Measurements from ENCODE around the gene KLF13. TPM values are rescaled to one million over a fixed set of nuclear protein-coding genes. Genes with fewer than 3 reads are reported as not detected.

The KLF13 gene
- total RNA-seq, 2 experiments from 2014 or later = 235 to 264 TPM

DNA sequence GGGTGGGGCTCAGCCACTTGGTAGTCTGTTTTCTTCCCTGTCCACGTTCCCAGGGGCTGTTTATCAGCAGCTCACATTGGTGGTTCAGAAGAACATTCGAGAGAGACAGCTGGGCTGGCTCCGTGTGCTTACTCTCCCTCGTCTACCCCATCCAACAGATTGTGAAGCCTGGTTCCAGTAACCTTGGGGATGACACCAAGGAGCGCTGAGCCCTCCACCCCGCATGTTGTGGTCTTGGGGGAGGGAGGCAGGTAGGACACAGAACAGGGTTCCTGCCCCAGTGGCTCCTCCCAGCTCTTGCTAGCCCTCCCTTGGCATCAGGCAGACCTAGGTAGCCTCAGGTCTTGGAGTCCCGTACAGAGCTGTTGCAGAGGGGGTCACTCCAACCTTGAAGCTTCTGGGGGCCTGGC is 33.1 kb downstream of the KLF13 start:
- Mint-ChIP-seq H3K4me1 (peaks cover 99% of the 10 kb centered on the region), H3K36me3 (ENCODE audit: low read depth) (peaks cover 59% of the 10 kb centered on the region), H3K27me3 (no peaks in the 10 kb centered on the region), H3K4me3 (peak overlapping the region; percentile 51), H3K9me3 (no peaks in the 10 kb centered on the region), H3K27ac (peak overlapping the region; percentile 90)
- ChIA-PET POLR2A (interaction anchor here (0.6 kb wide), 1 partner anchor 19 kb away, joined by 3 read pairs; no protein-coding TSS in a partner anchor), CTCF (interaction anchor here (0.6 to 5.3 kb wide), 4 partner anchors 12 to 97 kb away, joined by 3 to 39 read pairs (median 6); no protein-coding TSS in a partner anchor)
- DNase-seq = no peak

DNA sequence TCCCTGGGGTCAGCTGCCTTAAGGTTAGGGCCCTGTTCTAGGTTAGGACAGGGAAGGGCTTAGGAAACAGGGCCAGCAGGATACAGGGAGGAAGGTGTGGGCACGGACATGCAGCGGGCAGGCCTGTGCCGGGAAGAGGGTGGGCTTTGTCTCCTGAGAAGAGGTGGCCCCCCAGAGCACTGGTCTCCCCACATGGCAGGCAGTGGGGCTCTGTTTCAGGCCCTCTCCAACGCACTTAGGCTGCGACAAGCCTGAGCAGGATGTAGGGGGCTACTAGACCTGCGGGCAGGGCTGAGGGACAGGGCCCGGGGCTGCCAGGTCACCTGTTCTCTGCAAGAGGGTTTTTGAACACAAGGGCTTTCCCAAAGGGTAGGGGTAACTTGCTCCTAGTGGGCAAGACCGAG is 33.5 kb downstream of the KLF13 start:
- peaks cover 54% of the 10 kb centered on the region for H3K36me3 Mint-ChIP-seq (ENCODE audit: low read depth)
- POLR2A ChIA-PET = no interaction called here

DNA sequence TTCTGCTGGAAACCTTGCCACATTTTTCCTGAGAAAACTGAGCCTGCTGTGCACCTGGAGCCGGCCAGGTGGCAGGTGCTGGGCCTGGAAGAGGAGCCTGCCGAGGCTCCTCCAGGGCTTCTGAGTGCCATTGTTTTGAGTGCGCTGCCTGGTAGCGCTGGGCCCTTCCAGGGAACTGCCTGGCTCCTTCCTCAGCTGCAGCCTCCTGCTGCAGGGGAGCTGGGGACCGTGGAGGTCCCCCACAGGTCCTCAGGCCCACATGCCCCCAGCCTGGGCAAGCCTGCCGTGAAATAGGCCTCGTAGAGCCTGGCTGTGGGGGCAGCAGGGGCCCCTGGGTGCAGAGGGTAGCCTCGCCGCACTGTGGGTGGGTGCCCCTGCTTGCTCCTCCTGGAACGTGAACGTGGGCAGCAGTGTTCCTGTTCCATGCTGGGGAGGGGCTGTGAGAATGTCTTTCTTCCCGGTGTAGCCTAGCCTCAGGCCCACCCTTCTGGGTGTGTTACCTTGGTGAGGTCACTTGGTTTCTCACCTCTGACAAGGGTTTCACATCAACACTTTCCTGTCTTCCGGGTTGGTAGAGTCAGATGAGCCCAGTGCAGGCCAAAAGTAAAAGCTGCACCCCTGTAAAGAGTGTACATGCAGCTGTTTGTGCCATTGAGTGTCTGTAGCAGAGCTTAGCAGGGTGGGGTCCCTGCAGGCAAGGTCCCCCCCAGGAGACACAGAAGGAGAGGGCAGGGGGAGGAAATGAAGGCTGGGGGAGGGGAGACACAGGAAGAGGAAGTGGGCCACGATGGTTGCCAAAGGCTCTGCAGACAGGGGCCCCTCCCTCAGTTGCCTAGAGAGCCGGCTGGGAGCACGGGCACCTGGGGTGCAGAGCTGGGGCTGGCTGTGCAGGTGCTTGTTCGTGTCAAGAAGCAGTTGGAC is 34.5 kb downstream of the KLF13 start:
- ChIA-PET CTCF (interaction anchor here (1.0 to 5.3 kb wide), 5 partner anchors 13 to 160 kb away, joined by 3 to 39 read pairs (median 4); no protein-coding TSS in a partner anchor), POLR2A (no interaction called here)
- peak; percentile 95 for DNase-seq
- H3K36me3 Mint-ChIP-seq (ENCODE audit: low read depth) = peaks cover 50% of the 10 kb centered on the region
- H3K9me3 Mint-ChIP-seq = no peaks in the 10 kb centered on the region
- H3K27ac Mint-ChIP-seq = peak overlapping the region; percentile 90
- peaks cover 99% of the 10 kb centered on the region for H3K4me1 Mint-ChIP-seq
- H3K27me3 Mint-ChIP-seq = no peaks in the 10 kb centered on the region
- peak overlapping the region; percentile 51 for H3K4me3 Mint-ChIP-seq

More for the DNA sequence above, 33.5 kb downstream of the KLF13 start:
- CTCF ChIA-PET = interaction anchor here (0.6 to 5.3 kb wide), 5 partner anchors 12 to 160 kb away, joined by 3 to 39 read pairs (median 4); no protein-coding TSS in a partner anchor
- H3K4me1 Mint-ChIP-seq = peaks cover 99% of the 10 kb centered on the region
- H3K4me3 Mint-ChIP-seq = peak overlapping the region; percentile 51
- H3K27me3 Mint-ChIP-seq = no peaks in the 10 kb centered on the region
- peak overlapping the region; percentile 90 for H3K27ac Mint-ChIP-seq
- no peak for DNase-seq
- H3K9me3 Mint-ChIP-seq = no peaks in the 10 kb centered on the region

DNA sequence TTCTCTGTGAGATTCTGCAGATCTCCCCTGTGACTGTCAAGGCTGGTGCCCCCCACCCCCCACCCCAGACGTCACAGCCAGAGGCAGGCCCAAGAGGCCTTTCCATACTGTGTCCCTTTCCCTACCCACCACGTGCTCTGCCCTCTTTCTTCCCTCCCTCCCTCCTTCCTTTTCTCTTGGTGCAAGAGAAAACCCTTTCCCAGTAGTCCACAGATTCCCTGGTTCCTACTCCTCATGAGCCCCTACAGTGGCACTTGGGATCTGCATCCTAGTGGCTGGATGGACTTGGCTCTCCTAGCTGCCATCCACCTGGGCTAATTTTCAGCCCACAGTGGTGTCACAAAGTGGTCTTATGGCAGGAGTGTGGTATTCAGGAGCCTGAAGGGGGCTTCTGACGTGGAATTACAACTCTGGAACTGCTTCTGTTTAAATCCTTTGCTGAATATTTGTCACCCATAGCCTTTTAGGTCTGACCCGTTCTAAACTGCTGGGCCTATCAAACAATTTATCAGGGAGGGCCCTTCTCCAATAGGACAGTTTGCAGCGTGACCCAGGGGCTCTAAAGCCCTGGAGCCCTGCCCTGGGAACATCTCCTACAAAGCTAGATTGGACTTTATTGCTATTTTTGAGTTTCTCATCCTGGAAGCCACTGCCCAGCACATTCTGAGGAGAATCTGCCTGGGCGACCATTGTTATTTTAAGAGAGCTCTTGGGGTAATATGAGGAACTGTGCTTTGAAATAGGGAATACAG is 35.3 kb downstream of the KLF13 start:
- Mint-ChIP-seq H3K9me3 (no peaks in the 10 kb centered on the region), H3K36me3 (ENCODE audit: low read depth) (peaks cover 43% of the 10 kb centered on the region), H3K27me3 (no peaks in the 10 kb centered on the region), H3K27ac (peak overlapping the region; percentile 90), H3K4me3 (peak overlapping the region; percentile 51), H3K4me1 (peaks cover 99% of the 10 kb centered on the region)
- no peak for DNase-seq
- POLR2A ChIA-PET = interaction anchor here (0.7 kb wide), 1 partner anchor 15 kb away, joined by 3 read pairs; no protein-coding TSS in a partner anchor
- CTCF ChIA-PET = interaction anchor here (1.0 to 5.3 kb wide), 5 partner anchors 12 to 126 kb away, joined by 3 to 39 read pairs (median 4); no protein-coding TSS in a partner anchor

DNA sequence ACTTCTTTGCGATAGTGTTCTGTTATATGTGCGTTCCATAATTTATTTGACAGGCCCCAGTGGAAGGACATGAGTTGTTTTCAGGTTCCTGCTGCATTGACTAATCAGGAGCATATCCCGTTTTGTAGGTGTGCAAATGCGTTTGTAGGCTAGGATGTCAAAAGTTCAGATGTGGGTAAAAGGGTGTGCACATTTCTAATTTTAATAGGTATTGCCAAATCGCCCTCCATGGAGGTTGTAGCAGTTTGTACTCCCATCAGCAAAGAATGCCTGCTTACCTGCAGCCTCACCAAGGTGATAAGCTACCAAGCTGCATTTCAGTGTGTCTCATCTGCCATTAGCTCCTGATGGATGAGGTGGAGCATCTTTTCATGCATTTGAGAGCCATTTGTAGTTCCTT is 36.3 kb downstream of the KLF13 start:
- DNase-seq = no peak
- no peaks in the 10 kb centered on the region for H3K9me3 Mint-ChIP-seq
- peak overlapping the region; percentile 51 for H3K4me3 Mint-ChIP-seq
- peak overlapping the region; percentile 90 for H3K27ac Mint-ChIP-seq
- ChIA-PET POLR2A (interaction anchor here (0.7 to 1.0 kb wide), 2 partner anchors 15 to 29 kb away, joined by 3 to 5 read pairs; no protein-coding TSS in a partner anchor), CTCF (interaction anchor here (1.4 to 2.3 kb wide), 3 partner anchors 13 to 126 kb away, joined by 3 to 8 read pairs (median 4); no protein-coding TSS in a partner anchor)
- H3K27me3 Mint-ChIP-seq = no peaks in the 10 kb centered on the region
- H3K36me3 Mint-ChIP-seq (ENCODE audit: low read depth) = peaks cover 48% of the 10 kb centered on the region
- peaks cover 99% of the 10 kb centered on the region for H3K4me1 Mint-ChIP-seq

DNA sequence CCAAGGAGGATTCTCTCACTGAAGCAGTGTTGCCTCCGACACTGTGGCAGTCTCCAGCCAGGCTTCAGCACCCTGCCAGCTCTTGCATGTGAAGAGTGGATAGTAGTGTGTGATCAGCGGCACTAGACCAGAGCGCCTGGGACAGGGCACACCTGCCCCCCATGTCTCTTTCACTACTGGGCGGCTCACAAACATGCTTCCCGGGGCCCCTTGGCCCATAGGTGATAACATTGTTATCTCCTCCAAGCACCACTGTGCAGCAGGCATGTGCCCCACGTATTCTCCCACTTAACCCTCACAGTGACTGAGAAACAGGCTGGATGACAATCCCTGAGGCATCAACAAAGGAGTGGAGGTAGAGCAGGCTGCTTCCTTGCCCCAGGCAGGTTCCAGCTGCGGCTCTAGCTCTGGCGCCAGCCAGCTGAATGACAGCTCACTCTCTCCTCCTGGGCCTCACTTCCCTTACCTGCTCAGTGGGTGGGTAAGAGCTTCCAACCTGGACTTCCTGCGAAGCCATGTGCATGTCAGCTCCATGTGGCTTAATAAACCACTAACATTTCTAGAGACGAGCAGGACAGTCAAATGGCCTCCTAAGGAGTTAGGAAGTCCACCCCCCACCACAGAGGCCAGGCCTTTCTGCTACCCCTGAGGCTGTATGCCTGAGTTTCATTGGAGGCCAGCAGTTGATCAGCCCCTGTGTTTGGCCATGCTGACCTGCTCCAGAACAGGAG is 37.8 kb downstream of the KLF13 start:
- H3K27me3 Mint-ChIP-seq = no peaks in the 10 kb centered on the region
- ChIA-PET POLR2A (interaction anchor here (0.6 to 2.0 kb wide), 2 partner anchors 70 to 123 kb away, joined by 3 to 9 read pairs; no protein-coding TSS in a partner anchor), CTCF (interaction anchor here (0.7 to 7.0 kb wide), 11 partner anchors 8 to 124 kb away, joined by 3 to 38 read pairs (median 3); no protein-coding TSS in a partner anchor)
- peak overlapping the region; percentile 51 for H3K4me3 Mint-ChIP-seq
- H3K4me1 Mint-ChIP-seq = peaks cover 99% of the 10 kb centered on the region
- peaks cover 4% of the 10 kb centered on the region for H3K9me3 Mint-ChIP-seq
- DNase-seq = no peak
- peak overlapping the region; percentile 90 for H3K27ac Mint-ChIP-seq
- peaks cover 47% of the 10 kb centered on the region for H3K36me3 Mint-ChIP-seq (ENCODE audit: low read depth)

DNA sequence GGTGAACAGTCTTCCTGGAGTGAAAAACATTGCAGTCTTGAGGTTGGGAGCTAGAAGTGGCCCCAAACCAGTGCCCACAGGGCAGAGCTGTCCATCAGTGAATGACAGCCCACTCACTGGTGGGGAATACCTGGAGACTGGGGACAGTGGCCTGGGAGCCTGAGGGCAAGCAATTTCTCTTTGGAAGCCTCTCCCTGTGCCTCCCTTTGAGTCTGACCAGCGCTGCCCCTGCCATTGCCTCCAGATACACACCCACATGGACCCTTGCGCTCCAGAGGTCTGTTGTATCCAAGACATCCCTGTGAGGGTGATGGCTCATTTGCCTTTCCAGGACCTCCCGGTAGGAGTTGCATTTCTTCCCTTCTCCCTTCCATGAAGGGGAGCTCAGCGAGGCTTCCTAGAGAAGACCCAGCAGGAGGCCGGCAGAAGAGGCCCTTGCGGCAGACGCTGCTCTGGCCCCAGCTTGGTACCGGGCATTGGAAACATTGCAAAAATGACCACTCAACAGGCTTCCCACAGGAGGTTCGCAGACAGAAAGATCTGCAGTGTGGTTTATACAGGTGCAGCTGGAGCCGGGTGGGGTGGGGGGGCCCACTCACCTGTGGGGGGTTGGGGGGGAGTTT is 38.5 kb downstream of the KLF13 start:
- DNase-seq = no peak
- peak overlapping the region; percentile 90 for H3K27ac Mint-ChIP-seq
- peaks cover 52% of the 10 kb centered on the region for H3K36me3 Mint-ChIP-seq (ENCODE audit: low read depth)
- peak overlapping the region; percentile 71 for H3K4me3 Mint-ChIP-seq
- no peaks in the 10 kb centered on the region for H3K27me3 Mint-ChIP-seq
- CTCF ChIA-PET = interaction anchor here (0.6 to 7.0 kb wide), 19 partner anchors 9 to 124 kb away, joined by 3 to 38 read pairs (median 5); no protein-coding TSS in a partner anchor
- peaks cover 7% of the 10 kb centered on the region for H3K9me3 Mint-ChIP-seq
- H3K4me1 Mint-ChIP-seq = peaks cover 99% of the 10 kb centered on the region
- POLR2A ChIA-PET = interaction anchor here (1.3 to 2.0 kb wide), 2 partner anchors 18 to 69 kb away, joined by 3 to 9 read pairs; no protein-coding TSS in a partner anchor

DNA sequence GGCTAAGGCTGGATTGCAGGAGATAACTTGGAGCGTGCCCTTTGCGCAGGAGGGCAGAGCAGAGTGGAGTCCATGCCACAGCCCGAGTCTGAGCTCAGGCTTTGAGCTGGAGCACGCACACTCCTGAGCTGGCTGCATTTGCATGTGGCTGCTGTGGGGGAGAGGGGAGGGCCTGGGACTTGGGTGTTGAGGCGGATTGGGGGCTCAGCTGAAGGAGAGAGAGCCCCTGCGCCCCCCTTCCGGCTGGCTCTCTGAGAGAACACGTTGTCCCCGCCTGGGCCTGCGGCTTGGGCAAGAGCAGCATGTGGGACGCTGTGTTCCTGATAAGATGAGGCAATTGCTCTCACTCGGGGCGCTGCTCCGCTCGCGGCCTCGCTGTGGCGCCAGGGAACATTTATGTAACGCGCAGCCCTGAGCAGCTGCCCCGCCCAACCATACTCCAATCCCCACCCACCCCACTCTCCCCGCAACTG is 39.1 kb downstream of the KLF13 start:
- POLR2A ChIA-PET = interaction anchor here (0.6 to 2.0 kb wide), 3 partner anchors 19 to 69 kb away, joined by 3 to 9 read pairs (median 4); no protein-coding TSS in a partner anchor
- H3K27ac Mint-ChIP-seq = peak overlapping the region; percentile 90
- no peaks in the 10 kb centered on the region for H3K27me3 Mint-ChIP-seq
- H3K4me3 Mint-ChIP-seq = peak overlapping the region; percentile 71
- H3K36me3 Mint-ChIP-seq (ENCODE audit: low read depth) = peaks cover 53% of the 10 kb centered on the region
- CTCF ChIA-PET = interaction anchor here (0.5 to 7.0 kb wide), 25 partner anchors 9 to 233 kb away, joined by 3 to 38 read pairs (median 4); no protein-coding TSS in a partner anchor
- H3K9me3 Mint-ChIP-seq = peaks cover 7% of the 10 kb centered on the region
- peaks cover 99% of the 10 kb centered on the region for H3K4me1 Mint-ChIP-seq
- peak; percentile 84 for DNase-seq

DNA sequence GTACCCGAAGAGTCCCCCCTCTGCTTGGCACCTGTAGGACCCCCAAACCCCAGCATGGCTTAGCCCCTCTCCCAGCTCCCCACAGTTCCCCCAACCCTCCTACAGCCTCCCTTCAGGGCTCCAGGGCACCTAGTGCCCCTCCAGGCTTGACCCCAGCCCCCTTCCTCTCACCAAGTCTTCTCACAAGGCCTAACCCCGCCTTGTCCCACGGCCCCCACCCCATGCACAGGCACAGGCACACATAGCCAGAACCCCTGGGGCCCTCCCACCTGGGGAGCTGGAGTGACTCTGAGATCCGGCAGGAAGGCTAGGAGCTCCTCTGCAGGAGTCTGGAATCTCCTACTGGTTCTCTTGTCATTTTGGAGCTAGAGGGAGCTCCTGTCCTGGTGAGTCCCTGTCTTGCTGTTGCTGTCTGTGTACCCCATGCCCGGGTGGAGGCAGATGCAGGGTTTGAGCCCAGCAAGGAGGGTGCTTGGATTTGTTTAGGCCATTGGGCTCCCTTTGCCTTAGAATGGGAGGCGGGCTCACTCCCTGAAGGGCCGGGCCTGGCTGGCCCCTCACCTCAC is 39.6 kb downstream of the KLF13 start:
- peaks cover 100% of the 10 kb centered on the region for H3K4me1 Mint-ChIP-seq
- DNase-seq = no peak

DNA sequence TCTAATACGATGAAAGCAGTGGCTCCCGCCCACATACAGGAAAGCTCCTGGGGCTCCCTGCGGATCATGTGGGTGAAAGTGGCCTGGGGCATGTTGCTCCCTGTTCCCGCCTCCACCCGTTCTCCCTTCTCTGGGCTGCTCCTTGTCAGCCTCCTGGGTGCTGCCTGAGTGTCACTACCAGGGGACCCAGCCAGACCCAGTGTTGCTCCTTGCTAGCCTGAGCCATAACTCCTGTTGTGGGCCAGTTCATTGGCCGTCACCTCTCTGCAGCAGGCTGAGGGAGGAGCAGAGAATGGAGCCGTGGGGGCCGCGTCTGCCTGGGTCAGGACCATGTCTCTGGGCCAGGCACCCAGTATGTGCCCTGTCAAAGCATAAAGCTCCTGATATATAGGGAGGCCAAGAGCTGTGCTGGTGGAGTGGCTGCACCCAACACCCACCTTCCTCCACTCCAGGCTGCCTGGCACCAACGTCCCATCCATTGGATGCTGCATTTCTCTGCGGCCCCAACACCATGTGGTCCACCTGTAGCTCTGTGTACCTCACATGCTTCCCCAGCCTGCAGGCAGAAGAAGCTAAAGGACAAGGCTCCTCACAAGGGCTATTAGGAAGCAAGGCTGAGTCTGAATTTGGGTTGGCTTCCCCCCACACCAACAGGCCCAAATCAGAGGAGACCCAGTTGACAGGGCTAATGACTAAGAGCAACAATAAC is 40.5 kb downstream of the KLF13 start:
- H3K27ac Mint-ChIP-seq = peak overlapping the region; percentile 90
- ChIA-PET CTCF (interaction anchor here (0.7 to 7.0 kb wide), 15 partner anchors 11 to 152 kb away, joined by 3 to 38 read pairs (median 4); no protein-coding TSS in a partner anchor), POLR2A (no interaction called here)
- peaks cover 96% of the 10 kb centered on the region for H3K4me1 Mint-ChIP-seq
- H3K9me3 Mint-ChIP-seq = peaks cover 7% of the 10 kb centered on the region
- H3K4me3 Mint-ChIP-seq = peak overlapping the region; percentile 71
- no peak for DNase-seq
- peaks cover 62% of the 10 kb centered on the region for H3K36me3 Mint-ChIP-seq (ENCODE audit: low read depth)
- H3K27me3 Mint-ChIP-seq = no peaks in the 10 kb centered on the region

More for the DNA sequence above, 39.6 kb downstream of the KLF13 start:
- Mint-ChIP-seq H3K27ac (peak overlapping the region; percentile 90), H3K4me3 (peak overlapping the region; percentile 71), H3K9me3 (peaks cover 7% of the 10 kb centered on the region), H3K27me3 (no peaks in the 10 kb centered on the region), H3K36me3 (ENCODE audit: low read depth) (peaks cover 58% of the 10 kb centered on the region)
- CTCF ChIA-PET = interaction anchor here (0.5 to 7.0 kb wide), 23 partner anchors 10 to 233 kb away, joined by 3 to 38 read pairs (median 4); no protein-coding TSS in a partner anchor
- POLR2A ChIA-PET = interaction anchor here (0.6 to 2.0 kb wide), 3 partner anchors 19 to 68 kb away, joined by 3 to 9 read pairs (median 4); no protein-coding TSS in a partner anchor
